A673 (cell line): ENCODE measurements around the gene DLL1. TPM values are rescaled to one million over a fixed set of nuclear protein-coding genes. Genes with fewer than 3 reads are reported as not detected.
A peak's percentile ranks its signal among the peaks of the same experiment; 100 is the strongest.
"Not testable (repeated sequence)": the region's sequence is repeated elsewhere in the genome, so short reads cannot be mapped to it uniquely, and the experiment has no call there.

Experiments used
- Bru-seq: library from RNA; stranded (reverse); fragments of 400-500 nt; gene quantifications from one replicate; lab custom pipeline; 2021; lab: Mats Ljungman, UMichigan
- BruChase-seq, 2 experiments: library from RNA; stranded (reverse); fragments of 400-500 nt; gene quantifications; one replicate each; lab custom pipeline; 2021; lab: Mats Ljungman, UMichigan
- BruUV-seq: library from RNA; stranded (reverse); fragments of 400-500 nt; replicated peaks from 2 replicates; lab custom pipeline; 2021; lab: Mats Ljungman, UMichigan
- CTCF ChIA-PET: fragments of 300-600 bp; sonication (Branson Sonifier 250); formaldehyde crosslinking; loops from one replicate; lab custom pipeline; 2022; ENCODE audit warnings: antibody characterized with exemption; lab: Charles Lee
- POLR2A ChIA-PET: fragments of 300-600 bp; sonication (Branson Sonifier 250); formaldehyde crosslinking; loops from one replicate; lab custom pipeline; 2022; ENCODE audit warnings: antibody characterized with exemption; ENCODE audit not compliant: low non-redundant PET; lab: Charles Lee
- DNase-seq: peaks from one replicate; pipeline ENCODE4 v3.0.0-alpha.2; 2015; ENCODE audit warnings: low spot score
- H3K27ac ChIP-seq: fragments of 200-600 bp; sonication (generic); 2 replicates; pipeline ENCODE4 v1.5.1; 2016; ENCODE audit warnings: mixed run types, low read depth, mild to moderate bottlenecking, mixed read lengths, antibody characterized with exemption, low read length; ENCODE audit not compliant: poor library complexity, severe bottlenecking
- H3K27me3 ChIP-seq: fragments of 200-600 bp; sonication (generic); replicated peaks from 2 replicates; pipeline ENCODE4 v1.6.1; 2017; ENCODE audit warnings: mixed run types, low read depth, mild to moderate bottlenecking, mixed read lengths, antibody characterized with exemption, low read length; ENCODE audit not compliant: insufficient read depth, poor library complexity
- H3K36me3 ChIP-seq: fragments of 200-600 bp; sonication (generic); 2 replicates; pipeline ENCODE4 v1.6.1; 2016; ENCODE audit warnings: mixed run types, mild to moderate bottlenecking, mixed read lengths, antibody characterized with exemption, low read length; ENCODE audit not compliant: insufficient read depth, poor library complexity, severe bottlenecking
- H3K4me1 ChIP-seq: fragments of 200-600 bp; sonication (generic); 2 replicates; pipeline ENCODE4 v1.6.1; 2017; ENCODE audit warnings: mixed run types, mild to moderate bottlenecking, mixed read lengths, antibody characterized with exemption, low read length; ENCODE audit not compliant: insufficient read depth, poor library complexity, severe bottlenecking
- H3K4me3 ChIP-seq: fragments of 200-600 bp; sonication (generic); 2 replicates; pipeline ENCODE4 v1.5.1; 2016; ENCODE audit warnings: low read depth, mixed run types, mild to moderate bottlenecking, mixed read lengths, low read length; ENCODE audit not compliant: poor library complexity, severe bottlenecking
- H3K9me3 ChIP-seq: fragments of 200-600 bp; sonication (generic); 2 replicates; pipeline ENCODE4 v1.6.1; 2016; ENCODE audit warnings: mixed run types, low read depth, mild to moderate bottlenecking, mixed read lengths, antibody characterized with exemption, low read length; ENCODE audit not compliant: poor library complexity, severe bottlenecking
- EZH2 ChIP-seq: fragments of 200-600 bp; sonication (generic); IDR thresholded peaks from 2 replicates; pipeline ENCODE4 v1.6.1; 2017; ENCODE audit warnings: borderline replicate concordance, low read depth, mild to moderate bottlenecking, mixed read lengths, antibody characterized with exemption, low read length; ENCODE audit not compliant: poor library complexity, severe bottlenecking
- intact Hi-C: fragments of 100-400 bp; cut with micrococcal nuclease; formaldehyde crosslinking; loops from one replicate; pipeline ENCODE4 v1.10.0; 2022; ENCODE audit not compliant: unreplicated experiment
- long read RNA-seq: library from polyadenylated mRNA; stranded (forward); transcript quantifications from one replicate; pipeline ENCODE4 v2.0.0, GENCODE V29; 2022
- total RNA-seq: library from RNA; stranded (reverse); gene quantifications from 2 replicates; pipeline ENCODE4 v1.2.3, GENCODE V29; 2021
- TF ChIP-seq, protein P1 (sequence below): fragments of 300-800, 200-600 bp; sonication (generic); conservative IDR thresholded peaks from 2 replicates; pipeline ENCODE4 v1.5.1; 2017; ENCODE audit warnings: low read depth, mild to moderate bottlenecking, antibody characterized with exemption, low read length, moderate library complexity, mixed read lengths

The DLL1 gene, protein sequence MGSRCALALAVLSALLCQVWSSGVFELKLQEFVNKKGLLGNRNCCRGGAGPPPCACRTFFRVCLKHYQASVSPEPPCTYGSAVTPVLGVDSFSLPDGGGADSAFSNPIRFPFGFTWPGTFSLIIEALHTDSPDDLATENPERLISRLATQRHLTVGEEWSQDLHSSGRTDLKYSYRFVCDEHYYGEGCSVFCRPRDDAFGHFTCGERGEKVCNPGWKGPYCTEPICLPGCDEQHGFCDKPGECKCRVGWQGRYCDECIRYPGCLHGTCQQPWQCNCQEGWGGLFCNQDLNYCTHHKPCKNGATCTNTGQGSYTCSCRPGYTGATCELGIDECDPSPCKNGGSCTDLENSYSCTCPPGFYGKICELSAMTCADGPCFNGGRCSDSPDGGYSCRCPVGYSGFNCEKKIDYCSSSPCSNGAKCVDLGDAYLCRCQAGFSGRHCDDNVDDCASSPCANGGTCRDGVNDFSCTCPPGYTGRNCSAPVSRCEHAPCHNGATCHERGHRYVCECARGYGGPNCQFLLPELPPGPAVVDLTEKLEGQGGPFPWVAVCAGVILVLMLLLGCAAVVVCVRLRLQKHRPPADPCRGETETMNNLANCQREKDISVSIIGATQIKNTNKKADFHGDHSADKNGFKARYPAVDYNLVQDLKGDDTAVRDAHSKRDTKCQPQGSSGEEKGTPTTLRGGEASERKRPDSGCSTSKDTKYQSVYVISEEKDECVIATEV
- total RNA-seq (1.1 and 1.2 TPM in 2 replicates), Bru-seq, nascent RNA (percentile 20 among the genes with signal in this experiment), BruChase-seq, experiment 1, labeled RNA remaining after a 2-hour chase (percentile 34 among the genes with signal in this experiment), BruChase-seq, experiment 2, labeled RNA remaining after a 6-hour chase (percentile 20 among the genes with signal in this experiment)
- long read RNA-seq, partial matches to known transcripts: 0 of 3 reads
- long read RNA-seq, other reads (novel, unspliced or antisense): 3 of 3 reads

DNA sequence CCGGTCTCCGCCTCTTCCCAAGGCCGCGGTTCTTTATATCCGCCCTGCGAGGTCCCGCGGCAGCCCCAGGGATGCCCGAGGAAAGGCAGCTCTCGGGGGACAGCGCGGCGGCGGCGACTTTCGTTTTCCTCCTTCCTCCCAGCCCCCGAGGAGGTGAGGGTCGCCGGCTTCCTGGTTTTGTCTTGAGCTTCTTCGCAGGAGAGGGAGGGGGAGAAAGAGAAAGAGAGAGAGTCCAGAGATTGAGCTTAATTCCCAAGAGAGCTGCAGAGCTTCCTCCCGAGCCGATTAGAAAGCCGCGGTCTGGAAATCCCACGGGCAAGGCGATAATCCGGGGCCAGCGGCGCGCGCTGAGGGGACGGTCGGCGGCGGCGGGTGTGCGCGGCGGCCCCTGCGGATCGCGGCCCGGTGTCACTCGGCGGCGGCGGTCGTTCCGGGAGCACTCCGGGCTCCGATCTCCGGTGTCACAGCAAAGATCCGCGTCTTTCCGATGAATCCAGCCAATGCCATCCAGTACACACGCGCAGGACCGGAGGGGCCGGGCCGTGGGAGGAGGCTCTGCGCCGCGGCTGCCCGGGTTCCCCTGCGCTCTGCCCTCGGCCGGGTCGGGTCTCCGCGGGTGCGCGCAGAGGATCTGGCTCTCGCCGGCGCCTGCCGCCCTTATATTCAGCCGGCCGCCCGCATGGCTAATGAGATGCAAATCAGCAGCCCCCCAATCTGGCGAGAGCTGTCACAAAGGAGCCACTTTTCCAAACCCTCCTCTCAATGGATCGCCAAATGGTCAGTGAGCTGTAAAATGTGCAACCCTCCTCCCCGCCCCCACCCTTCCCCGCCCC lies at the start of gene DLL1:
Gene DLL1 (minus strand): TSS at position 783 of the 833 bp plus-strand sequence. CDS start 939 bp downstream, outside the sequence.
- ChIA-PET CTCF (interaction anchor here (0.5 kb wide), 1 partner anchor 9 kb away, joined by 3 read pairs; no protein-coding TSS in a partner anchor), POLR2A (interaction anchor here (0.6 kb wide), 2 partner anchors 18 to 175 kb away, joined by 3 read pairs; no protein-coding TSS in a partner anchor)
- TF ChIP-seq EZH2: no peak
- TF ChIP-seq, protein P1, sequence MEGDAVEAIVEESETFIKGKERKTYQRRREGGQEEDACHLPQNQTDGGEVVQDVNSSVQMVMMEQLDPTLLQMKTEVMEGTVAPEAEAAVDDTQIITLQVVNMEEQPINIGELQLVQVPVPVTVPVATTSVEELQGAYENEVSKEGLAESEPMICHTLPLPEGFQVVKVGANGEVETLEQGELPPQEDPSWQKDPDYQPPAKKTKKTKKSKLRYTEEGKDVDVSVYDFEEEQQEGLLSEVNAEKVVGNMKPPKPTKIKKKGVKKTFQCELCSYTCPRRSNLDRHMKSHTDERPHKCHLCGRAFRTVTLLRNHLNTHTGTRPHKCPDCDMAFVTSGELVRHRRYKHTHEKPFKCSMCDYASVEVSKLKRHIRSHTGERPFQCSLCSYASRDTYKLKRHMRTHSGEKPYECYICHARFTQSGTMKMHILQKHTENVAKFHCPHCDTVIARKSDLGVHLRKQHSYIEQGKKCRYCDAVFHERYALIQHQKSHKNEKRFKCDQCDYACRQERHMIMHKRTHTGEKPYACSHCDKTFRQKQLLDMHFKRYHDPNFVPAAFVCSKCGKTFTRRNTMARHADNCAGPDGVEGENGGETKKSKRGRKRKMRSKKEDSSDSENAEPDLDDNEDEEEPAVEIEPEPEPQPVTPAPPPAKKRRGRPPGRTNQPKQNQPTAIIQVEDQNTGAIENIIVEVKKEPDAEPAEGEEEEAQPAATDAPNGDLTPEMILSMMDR: no peak
- H3K27ac ChIP-seq: no peak within 1 kb of the TSS
- BruUV-seq: no TSS peak
- no peaks in the 10 kb centered on the region for H3K36me3 ChIP-seq
- H3K27me3 ChIP-seq: peaks cover 70% of the 10 kb centered on the region
- DNase-seq: peak; percentile 68
- H3K9me3 ChIP-seq: no peaks in the 10 kb centered on the region
- intact Hi-C loops: loop anchor here (10.0 kb wide), 2 partner anchors 224 to 346 kb away; no protein-coding TSS in a partner anchor
- H3K4me3 ChIP-seq: peak within 1 kb of the TSS; percentile 76
- H3K4me1 ChIP-seq: peaks cover 32% of the 10 kb centered on the region

DNA sequence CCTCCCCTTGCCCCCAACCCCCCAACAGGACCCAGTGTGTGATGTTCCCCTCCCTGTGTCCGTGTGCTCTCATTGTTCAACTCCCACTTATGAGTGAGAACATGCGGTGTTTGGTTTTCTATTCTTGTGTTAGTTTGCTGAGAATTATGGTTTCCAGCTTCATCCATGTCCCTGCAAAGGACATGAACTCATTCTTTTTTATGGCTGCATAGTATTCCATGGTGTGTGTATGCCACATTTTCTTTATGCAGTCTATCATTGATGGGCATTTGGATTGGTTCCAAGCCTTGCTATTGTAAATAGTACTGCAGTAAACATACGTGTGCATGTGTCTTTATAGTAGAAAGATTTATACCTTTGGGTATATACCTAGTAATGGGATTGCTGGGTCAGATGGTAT lies 44.3 kb upstream of the DLL1 start:
- H3K4me3 ChIP-seq, DNase-seq, BruUV-seq, CTCF ChIA-PET, H3K27me3 ChIP-seq, H3K9me3 ChIP-seq, H3K4me1 ChIP-seq, POLR2A ChIA-PET, intact Hi-C loops, H3K27ac ChIP-seq: not testable (repeated sequence)
- H3K36me3 ChIP-seq: peaks cover 19% of the 10 kb centered on the region

DNA sequence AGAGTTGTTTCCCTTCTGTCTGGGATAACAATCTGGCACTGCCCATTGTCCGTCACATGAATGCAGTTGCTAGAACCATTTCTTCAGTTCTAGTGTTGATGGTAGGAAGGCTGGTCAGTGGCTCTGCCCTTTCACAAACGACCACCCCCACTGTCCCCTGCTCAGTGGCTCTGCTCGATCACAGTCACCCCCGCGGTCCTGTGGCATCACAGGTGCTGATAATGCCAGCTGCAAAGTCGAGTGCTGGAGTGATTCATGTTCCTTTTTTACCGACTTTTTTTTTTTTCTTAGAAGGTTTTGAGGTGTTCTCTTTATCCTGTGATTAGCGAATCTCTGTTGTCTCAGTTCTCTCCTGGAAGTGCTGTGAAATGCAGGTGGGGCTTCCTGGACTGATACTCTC lies 38.4 kb upstream of the DLL1 start:
- intact Hi-C loops: no loop called here
- BruUV-seq: no TSS peak
- H3K27ac ChIP-seq: no peak overlapping the region

More for the DNA sequence above, 38.4 kb upstream of the DLL1 start:
- Histone ChIP-seq H3K9me3 (no peaks in the 10 kb centered on the region), H3K4me1 (no peaks in the 10 kb centered on the region), H3K4me3 (no peak overlapping the region), H3K27me3 (no peaks in the 10 kb centered on the region), H3K36me3 (peaks cover 31% of the 10 kb centered on the region)
- POLR2A ChIA-PET: no interaction called here
- DNase-seq: no peak
- TF ChIP-seq EZH2: no peak
- TF ChIP-seq, protein P1: no peak
- CTCF ChIA-PET: no interaction called here
